Kidney glomerular epithelial cell (primary cell): Measurements from ENCODE around the gene RNU4-1.
"Not testable (repeated sequence)": the region's sequence is repeated elsewhere in the genome, so short reads cannot be mapped to it uniquely, and the experiment has no call there.

ENCODE experiments used
- DNase-seq: peaks from one replicate; lab custom pipeline; 2025; lab: John Stamatoyannopoulos, UW

RNU4-1 gene

DNA sequence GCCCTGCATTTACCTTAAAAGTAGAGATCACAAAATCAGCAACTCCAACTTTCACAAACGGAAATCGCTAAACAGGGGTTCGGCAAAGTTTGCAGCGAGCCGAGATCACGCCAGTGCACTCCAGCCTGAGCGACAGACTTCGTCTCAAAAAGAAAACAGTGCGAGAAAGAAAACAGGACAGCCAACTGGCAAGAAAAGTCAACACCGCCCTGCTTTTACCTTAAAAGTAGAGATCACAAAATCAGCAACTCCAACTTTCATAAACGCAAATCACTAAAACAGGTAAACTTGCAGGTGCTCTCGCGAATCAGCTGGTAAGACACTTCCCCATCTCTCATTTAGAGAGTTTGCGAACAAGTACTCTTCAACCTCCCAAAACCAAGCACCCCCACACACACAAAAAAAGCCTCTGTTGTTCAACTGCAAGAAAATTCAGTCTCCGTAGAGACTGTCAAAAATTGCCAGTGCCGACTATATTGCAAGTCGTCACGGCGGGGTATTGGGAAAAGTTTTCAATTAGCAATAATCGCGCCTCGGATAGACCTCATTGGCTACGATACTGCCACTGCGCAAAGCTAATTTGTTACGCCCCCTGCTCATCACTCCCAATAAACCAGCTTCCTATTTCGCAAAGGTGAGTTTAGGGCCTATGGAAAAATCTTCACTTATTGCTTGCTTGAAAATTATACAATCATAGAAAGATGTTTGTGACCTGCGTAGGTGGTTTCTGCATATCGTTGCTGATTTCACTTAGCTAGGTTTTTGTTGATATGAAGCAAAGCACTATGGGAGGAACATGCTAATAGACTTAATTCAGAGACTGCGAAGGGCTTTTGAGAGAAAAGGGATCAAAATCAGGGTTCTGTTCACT is at the start of gene RNU4-1:
TSS of gene RNU4-1 (minus strand) at position 577 of the 871 bp plus-strand sequence.
- peak; percentile 92 for DNase-seq

- DNase-seq, result no peak
These were observed 49.4 kb upstream of the RNU4-1 start for GRCh38 chr12:120342175-120343038.

GRCh38 chr12:120339256-120339655 is 46.2 kb upstream of the RNU4-1 start:
- DNase-seq, result no peak

DNA sequence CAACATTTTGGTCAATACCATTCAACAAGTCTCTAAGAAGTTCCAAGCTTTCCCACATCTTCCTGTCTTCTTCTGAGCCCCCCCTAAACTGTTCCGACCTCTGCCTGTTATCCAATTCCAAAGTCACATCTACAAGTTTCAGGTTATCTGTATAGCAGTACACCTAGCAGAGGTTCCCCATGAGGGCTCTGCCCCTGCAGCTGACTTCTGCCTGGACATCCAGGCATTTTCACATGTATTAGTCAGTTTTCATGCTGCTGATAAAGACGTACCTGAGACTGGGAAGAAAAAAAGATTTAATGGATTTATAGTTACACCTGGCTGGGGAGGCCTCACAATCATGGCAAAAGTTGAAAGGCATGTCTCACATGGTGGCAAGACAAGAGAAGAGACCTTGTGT is 44.7 kb upstream of the RNU4-1 start:
- no peak for DNase-seq

DNA sequence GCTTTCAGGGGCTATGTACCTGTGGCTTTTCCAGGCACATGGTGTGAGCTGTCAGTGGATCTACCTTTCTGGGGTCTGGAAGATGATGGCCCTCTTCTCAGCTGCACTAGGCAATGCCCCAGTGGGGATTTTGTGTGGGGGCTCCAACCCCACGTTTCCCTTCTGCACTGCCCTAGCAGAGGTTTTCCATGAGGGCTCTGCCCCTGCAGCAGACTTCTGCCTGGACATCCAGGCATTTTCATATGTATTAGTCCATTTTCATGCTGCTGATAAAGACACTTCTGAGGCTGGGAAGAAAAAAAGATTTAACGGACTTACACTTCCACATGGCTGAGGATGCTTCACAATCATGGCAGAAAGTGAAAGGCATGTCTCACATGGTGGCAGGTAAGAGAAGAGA is 43.4 kb upstream of the RNU4-1 start:
- DNase-seq, result not testable (repeated sequence)

DNA sequence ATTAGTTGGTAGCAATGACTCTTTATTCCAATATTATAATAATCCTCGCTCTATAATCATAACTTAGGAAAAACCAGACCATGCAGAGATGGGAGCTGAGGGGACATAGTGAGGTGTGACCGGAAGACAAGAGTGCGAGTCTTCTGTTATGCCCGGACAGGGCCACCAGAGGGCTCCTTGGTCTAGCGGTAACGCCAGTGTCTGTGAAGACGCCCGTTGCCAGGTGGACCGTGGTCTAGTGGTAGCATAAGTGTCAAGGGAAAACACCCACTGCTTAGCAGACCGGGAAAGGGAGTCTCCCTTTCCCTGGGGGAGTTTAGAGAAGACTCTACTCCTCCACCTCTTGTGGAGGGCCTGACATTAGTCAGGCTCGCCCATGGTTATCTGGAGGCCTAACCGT is 42.4 kb upstream of the RNU4-1 start:
- peak; percentile 80 for DNase-seq

DNA sequence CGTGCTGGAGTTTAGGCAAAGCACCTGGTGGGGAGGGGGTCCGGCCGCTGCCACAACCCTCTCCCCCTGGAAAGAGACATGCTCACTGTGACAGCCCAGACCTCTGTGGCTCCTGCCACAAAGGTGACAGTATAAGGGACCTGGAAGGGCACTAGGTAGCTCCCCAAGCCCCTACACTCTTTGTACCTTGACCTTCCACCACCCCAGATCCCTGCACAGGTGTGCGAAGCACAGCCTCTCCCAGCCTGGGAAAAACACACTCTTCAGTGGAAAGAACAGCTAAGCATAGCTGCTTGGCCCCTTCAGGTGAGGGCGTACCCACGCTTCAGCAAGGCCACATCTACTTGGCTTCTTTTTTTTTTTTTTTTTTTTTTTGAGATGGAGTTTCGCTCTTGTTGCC is 39.5 kb upstream of the RNU4-1 start:
- no peak for DNase-seq

GRCh38 chr12:120332041-120332440 is 39.0 kb upstream of the RNU4-1 start:
- no peak for DNase-seq

DNA sequence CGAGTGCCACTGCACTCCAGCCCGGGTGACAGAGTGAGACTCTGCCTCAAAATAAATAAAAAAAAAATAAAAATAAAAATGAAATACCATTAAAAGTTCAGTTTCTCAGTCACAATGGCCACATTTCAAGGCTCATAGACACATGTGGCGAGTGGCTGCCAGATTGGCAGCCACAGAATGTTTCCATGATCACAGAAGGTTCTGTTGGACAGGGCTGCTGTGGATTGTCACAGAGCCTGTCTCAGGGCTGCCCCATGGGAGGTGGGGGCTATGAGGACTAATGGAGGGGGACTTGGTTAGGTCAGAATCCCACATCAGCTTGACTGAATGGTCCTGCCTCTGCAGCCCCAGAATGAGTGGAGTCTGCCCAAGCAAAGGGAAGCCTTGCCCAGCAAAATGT is 38.4 kb upstream of the RNU4-1 start:
- DNase-seq, result no peak

DNA sequence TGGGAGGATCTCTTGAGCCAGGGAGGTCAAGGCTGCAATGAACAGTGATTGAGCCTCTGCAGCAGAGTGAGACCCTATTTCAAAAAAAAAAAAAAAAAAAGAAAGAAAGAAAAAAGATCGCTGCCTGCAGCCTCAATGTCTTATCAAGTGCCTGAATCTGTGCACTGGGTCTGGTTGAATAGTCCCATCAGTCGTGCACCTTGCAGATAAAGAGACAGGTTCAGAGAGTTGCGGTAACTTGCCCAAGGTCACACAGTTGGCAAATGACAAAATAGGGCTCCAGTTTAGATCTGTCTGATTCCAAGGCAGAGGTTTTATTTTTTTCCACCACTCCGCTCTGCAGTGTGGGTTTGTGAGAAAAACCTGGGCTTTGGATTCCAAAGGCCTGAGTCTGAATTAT is 35.2 kb upstream of the RNU4-1 start:
- no peak for DNase-seq

GRCh38 chr12:120327593-120327992 is 34.6 kb upstream of the RNU4-1 start, which contains the start of gene PLA2G1B:
TSS of gene PLA2G1B (minus strand) at chr12:120327779. CDS start at chr12:120327753, 26 bp downstream.
- DNase-seq, result no peak

DNA sequence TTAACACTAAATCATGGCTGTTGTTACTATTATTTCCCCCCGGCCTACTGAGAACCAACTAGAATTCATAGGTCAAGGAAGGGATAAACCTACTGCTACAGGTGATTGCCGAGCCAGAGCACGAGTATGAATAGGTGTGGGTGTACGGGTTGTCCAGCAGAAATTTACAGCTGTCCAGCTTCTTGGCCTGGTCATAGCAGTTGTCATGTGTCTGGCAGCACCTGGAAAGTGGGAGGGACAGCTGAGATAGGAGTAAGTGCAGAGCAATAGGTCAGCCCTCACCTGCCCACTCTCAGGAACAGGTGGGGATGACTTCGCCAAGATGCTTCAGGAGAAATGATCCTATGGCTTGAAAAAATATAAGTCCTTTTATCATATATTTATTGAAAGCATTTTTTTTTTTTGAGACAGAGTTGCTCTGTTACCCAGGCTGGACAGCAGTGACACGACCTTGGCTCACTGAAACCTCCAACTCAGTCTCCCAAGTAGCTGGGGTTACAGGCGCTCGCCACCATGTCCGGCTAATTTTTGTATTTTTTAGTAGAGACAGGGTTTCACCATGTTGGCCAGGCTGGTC is 31.9 kb upstream of the RNU4-1 start:
- DNase-seq, result no peak

- no peak for DNase-seq
These were observed 30.7 kb upstream of the RNU4-1 start for GRCh38 chr12:120323772-120324171.

- DNase-seq, result peak; percentile 57
These were observed 28.6 kb upstream of the RNU4-1 start for GRCh38 chr12:120321382-120322202.

- peak; percentile 99 for DNase-seq
These were observed 24.4 kb upstream of the RNU4-1 start for GRCh38 chr12:120317224-120318105.

- DNase-seq, result no peak
These were observed 23.8 kb upstream of the RNU4-1 start for GRCh38 chr12:120316798-120317223.

GRCh38 chr12:120314220-120314619 is 21.2 kb upstream of the RNU4-1 start:
- DNase-seq, result no peak

GRCh38 chr12:120301962-120302815 is 9.2 kb upstream of the RNU4-1 start, which contains the start of gene SIRT4:
TSS of gene SIRT4 (plus strand) at chr12:120302321. CDS start at chr12:120303562, 1,241 bp downstream.
- DNase-seq, result peak; percentile 93

GRCh38 chr12:120292411-120292660 is 701 bp downstream of the RNU4-1 start:
- no peak for DNase-seq
